Fibroblast of the aortic adventitia (primary cell): Measurements from ENCODE around the gene CAPN6. TPM values are rescaled to one million over a fixed set of nuclear protein-coding genes. Genes with fewer than 3 reads are reported as not detected.

Experiments
- DNase-seq: peaks from one replicate; pipeline ENCODE4 v3.0.0-alpha.2; 2010; ENCODE audit warnings: low read depth
- H3K4me3 ChIP-seq: 2 replicates; pipeline ENCODE4 v1.5.1; 2011; ENCODE audit warnings: low read depth, mild to moderate bottlenecking, control low read depth, low read length, moderate library complexity
- CTCF ChIP-seq: IDR thresholded peaks from 2 replicates; pipeline ENCODE4 v1.5.1; 2011; ENCODE audit warnings: mild to moderate bottlenecking, low read length, control low read depth, inconsistent platforms; ENCODE audit not compliant: insufficient read depth
- total RNA-seq: library from RNA; depleted of rRNA; stranded (reverse); fragments of >200 nt; gene quantifications from 2 replicates; pipeline ENCODE4 v1.2.3, GENCODE V29; 2012; ENCODE audit warnings: low replicate concordance

The CAPN6 gene
- total RNA-seq, 1 donor, result not detected

GRCh38 chrX:111288841-111289240 is 18.6 kb upstream of the CAPN6 start:
- no peak for TF ChIP-seq CTCF
- no peak for DNase-seq
- H3K4me3 ChIP-seq, result no peak overlapping the region

- no peak for TF ChIP-seq CTCF
- H3K4me3 ChIP-seq, result no peak overlapping the region
- DNase-seq, result no peak
These were observed 14.5 kb upstream of the CAPN6 start for GRCh38 chrX:111284631-111285293.

- H3K4me3 ChIP-seq, result no peak overlapping the region
- no peak for TF ChIP-seq CTCF
- DNase-seq, result no peak
These were observed 13.2 kb upstream of the CAPN6 start for GRCh38 chrX:111283446-111283845.

GRCh38 chrX:111282991-111283390 is 12.7 kb upstream of the CAPN6 start:
- no peak for DNase-seq
- TF ChIP-seq CTCF, result no peak
- H3K4me3 ChIP-seq, result no peak overlapping the region

- no peak for DNase-seq
- no peak for TF ChIP-seq CTCF
- no peak overlapping the region for H3K4me3 ChIP-seq
These were observed 11.9 kb upstream of the CAPN6 start for GRCh38 chrX:111282139-111282538.

- TF ChIP-seq CTCF, result no peak
- no peak overlapping the region for H3K4me3 ChIP-seq
- no peak for DNase-seq
These were observed 1.8 kb downstream of the CAPN6 start for GRCh38 chrX:111268506-111268905.

GRCh38 chrX:111265486-111265885 is 4.8 kb downstream of the CAPN6 start:
- no peak for TF ChIP-seq CTCF
- no peak for DNase-seq
- no peak overlapping the region for H3K4me3 ChIP-seq
